H9 (cell line): ENCODE measurements around the gene OSBPL2. TPM values are rescaled to one million over a fixed set of nuclear protein-coding genes. Genes with fewer than 3 reads are reported as not detected.

Source experiments
- DNase-seq: peaks from one replicate; pipeline ENCODE4 v3.0.0-alpha.2; 2017
- H2AFZ ChIP-seq: one replicate; pipeline ENCODE4 v1.6.1; 2013; ENCODE audit warnings: mild to moderate bottlenecking, low read length, control low read depth, moderate library complexity
- H2AK5ac ChIP-seq: 2 replicates; pipeline ENCODE4 v1.6.1; 2013; ENCODE audit warnings: low read length, control low read depth, mixed read lengths; ENCODE audit not compliant: insufficient read length
- H2BK120ac ChIP-seq: one replicate; pipeline ENCODE4 v1.6.1; 2013; ENCODE audit warnings: low read depth, mild to moderate bottlenecking, low read length, control low read depth, inconsistent platforms; ENCODE audit not compliant: poor library complexity, severe bottlenecking
- H2BK12ac ChIP-seq: 2 replicates; pipeline ENCODE4 v1.6.1; 2013; ENCODE audit warnings: low read length, control low read depth, mixed read lengths, low read depth; ENCODE audit not compliant: insufficient read length
- H2BK15ac ChIP-seq: 2 replicates; pipeline ENCODE4 v1.6.1; 2013; ENCODE audit warnings: low read depth, low read length, control low read depth
- H2BK20ac ChIP-seq: one replicate; pipeline ENCODE4 v1.6.1; 2013; ENCODE audit warnings: low read depth, mild to moderate bottlenecking, low read length, control low read depth, inconsistent platforms; ENCODE audit not compliant: poor library complexity, severe bottlenecking
- H2BK5ac ChIP-seq: 2 replicates; pipeline ENCODE4 v1.6.1; 2013; ENCODE audit warnings: low read length, control low read depth, mixed read lengths; ENCODE audit not compliant: insufficient read length
- H3K14ac ChIP-seq: 2 replicates; pipeline ENCODE4 v1.6.1; 2013; ENCODE audit warnings: low read length, control low read depth; ENCODE audit not compliant: insufficient read depth
- H3K18ac ChIP-seq: 2 replicates; pipeline ENCODE4 v1.6.1; 2013; ENCODE audit warnings: low read depth, mild to moderate bottlenecking, mixed read lengths, low read length, control low read depth; ENCODE audit not compliant: insufficient read length
- H3K23ac ChIP-seq: 2 replicates; pipeline ENCODE4 v1.6.1; 2013; ENCODE audit warnings: low read length, control low read depth, mixed read lengths, low read depth; ENCODE audit not compliant: insufficient read length
- H3K23me2 ChIP-seq: 2 replicates; pipeline ENCODE4 v1.6.1; 2013; ENCODE audit warnings: low read depth, mild to moderate bottlenecking, mixed read lengths, low read length, control low read depth; ENCODE audit not compliant: insufficient read length, poor library complexity, severe bottlenecking
- H3K27ac ChIP-seq: 2 replicates; pipeline ENCODE4 v1.5.1; 2013; ENCODE audit warnings: low read length, control low read depth, mixed read lengths, low read depth; ENCODE audit not compliant: insufficient read length
- H3K27me3 ChIP-seq: 2 replicates; pipeline ENCODE4 v1.6.1; 2013; ENCODE audit warnings: low read length, control low read depth, inconsistent platforms; ENCODE audit not compliant: insufficient read depth
- H3K4ac ChIP-seq: 2 replicates; pipeline ENCODE4 v1.6.1; 2013; ENCODE audit warnings: low read depth, mild to moderate bottlenecking, control low read depth, inconsistent platforms, low read length, moderate library complexity
- H3K4me1 ChIP-seq: 2 replicates; pipeline ENCODE4 v1.6.1; 2013; ENCODE audit warnings: low read length, control low read depth, inconsistent platforms; ENCODE audit not compliant: insufficient read depth
- H3K4me2 ChIP-seq: 2 replicates; pipeline ENCODE4 v1.6.1; 2013; ENCODE audit warnings: low read length, control low read depth, mixed read lengths; ENCODE audit not compliant: insufficient read length, insufficient read depth
- H3K56ac ChIP-seq: 2 replicates; pipeline ENCODE4 v1.6.1; 2013; ENCODE audit warnings: low read depth, mild to moderate bottlenecking, mixed read lengths, low read length, control low read depth; ENCODE audit not compliant: insufficient read length
- H3K79me1 ChIP-seq: 2 replicates; pipeline ENCODE4 v1.6.1; 2013; ENCODE audit warnings: low read depth, mild to moderate bottlenecking, moderate library complexity, low read length, control low read depth, inconsistent platforms; ENCODE audit not compliant: insufficient read depth, poor library complexity, severe bottlenecking
- H3K79me2 ChIP-seq: 2 replicates; pipeline ENCODE4 v1.6.1; 2013; ENCODE audit warnings: low read length, control low read depth, inconsistent platforms; ENCODE audit not compliant: insufficient read depth
- H3K9ac ChIP-seq: 2 replicates; pipeline ENCODE4 v1.6.1; 2013; ENCODE audit warnings: low read length, control low read depth, mixed read lengths; ENCODE audit not compliant: insufficient read length; ENCODE audit errors: extremely low read depth
- H3K9me3 ChIP-seq: one replicate; pipeline ENCODE4 v1.6.1; 2013; ENCODE audit warnings: low read depth, low read length, inconsistent platforms; ENCODE audit not compliant: control insufficient read depth
- H3T11ph ChIP-seq: one replicate; pipeline ENCODE4 v1.6.1; 2013; ENCODE audit warnings: mild to moderate bottlenecking, low read length, control low read depth, inconsistent platforms
- H4K20me1 ChIP-seq: one replicate; pipeline ENCODE4 v1.6.1; 2013; ENCODE audit not compliant: control insufficient read depth, insufficient read length, insufficient read depth
- H4K5ac ChIP-seq: 2 replicates; pipeline ENCODE4 v1.6.1; 2013; ENCODE audit warnings: low read depth, mild to moderate bottlenecking, mixed read lengths, low read length, control low read depth; ENCODE audit not compliant: insufficient read length
- H4K8ac ChIP-seq: replicated peaks from 2 replicates; pipeline ENCODE4 v1.6.1; 2013; ENCODE audit warnings: low read length, control low read depth, mixed read lengths, low read depth; ENCODE audit not compliant: insufficient read length
- H4K91ac ChIP-seq: 2 replicates; pipeline ENCODE4 v1.6.1; 2013; ENCODE audit warnings: low read depth, mild to moderate bottlenecking, moderate library complexity, mixed read lengths, low read length, control low read depth; ENCODE audit not compliant: insufficient read length
- H3K27ac Mint-ChIP-seq, 3 experiments: 2 replicates in 2 of 3; 3 replicates in 1 of 3; pipeline ENCODE4 v1.8.0; 2020 to 2021; ENCODE audit warnings: mixed read lengths in 3 of 3, mild to moderate bottlenecking in 1 of 3, moderate library complexity in 1 of 3
- H3K27me3 Mint-ChIP-seq: 2 replicates; pipeline ENCODE4 v1.8.0; 2021; ENCODE audit warnings: low read depth, mild to moderate bottlenecking, moderate library complexity, mixed read lengths
- H3K36me3 Mint-ChIP-seq, 3 experiments: 2 replicates in 2 of 3; 3 replicates in 1 of 3; pipeline ENCODE4 v1.8.0; 2020 to 2021; ENCODE audit warnings: low read depth in 3 of 3, mixed read lengths in 3 of 3; ENCODE audit not compliant: insufficient read depth in 1 of 3
- H3K4me1 Mint-ChIP-seq, 2 experiments: 2 replicates each; pipeline ENCODE4 v1.8.0; 2020; ENCODE audit warnings: mixed read lengths in 2 of 2
- H3K4me3 Mint-ChIP-seq, 2 experiments: 2 replicates in 1 of 2; 3 replicates in 1 of 2; pipeline ENCODE4 v1.8.0; 2020 to 2021; ENCODE audit warnings: mild to moderate bottlenecking in 2 of 2, mixed read lengths in 2 of 2, moderate library complexity in 1 of 2
- H3K9me3 Mint-ChIP-seq, 2 experiments: 2 replicates in 1 of 2; 3 replicates in 1 of 2; pipeline ENCODE4 v1.8.0; 2020; ENCODE audit warnings: mild to moderate bottlenecking in 2 of 2, mixed read lengths in 2 of 2, moderate library complexity in 1 of 2
- WGBS: extraction: QIAGEN DNeasy Blood & Tissue Kit; methylation state at CpG from one replicate; pipeline ENCODE4 v1.1.7; 2013; ENCODE audit warnings: missing lambda C conversion rate, low lambda C conversion rate, mixed read lengths; ENCODE audit not compliant: insufficient read length; ENCODE audit errors: extremely low coverage; 5-methylcytosine and 5-hydroxymethylcytosine counted together
- total RNA-seq: library from RNA; stranded (reverse); gene quantifications from 2 replicates; pipeline ENCODE4 v1.2.1, GENCODE V29; 2021
- TF ChIP-seq, protein P1 (sequence below): fragments of 200-600 bp; sonication (generic); conservative IDR thresholded peaks from 3 replicates; pipeline ENCODE4 v1.8.0; 2021; ENCODE audit warnings: antibody characterized with exemption, mild to moderate bottlenecking

The OSBPL2 gene
- total RNA-seq, 1 experiment from 2014 or later = 47.3 TPM

DNA sequence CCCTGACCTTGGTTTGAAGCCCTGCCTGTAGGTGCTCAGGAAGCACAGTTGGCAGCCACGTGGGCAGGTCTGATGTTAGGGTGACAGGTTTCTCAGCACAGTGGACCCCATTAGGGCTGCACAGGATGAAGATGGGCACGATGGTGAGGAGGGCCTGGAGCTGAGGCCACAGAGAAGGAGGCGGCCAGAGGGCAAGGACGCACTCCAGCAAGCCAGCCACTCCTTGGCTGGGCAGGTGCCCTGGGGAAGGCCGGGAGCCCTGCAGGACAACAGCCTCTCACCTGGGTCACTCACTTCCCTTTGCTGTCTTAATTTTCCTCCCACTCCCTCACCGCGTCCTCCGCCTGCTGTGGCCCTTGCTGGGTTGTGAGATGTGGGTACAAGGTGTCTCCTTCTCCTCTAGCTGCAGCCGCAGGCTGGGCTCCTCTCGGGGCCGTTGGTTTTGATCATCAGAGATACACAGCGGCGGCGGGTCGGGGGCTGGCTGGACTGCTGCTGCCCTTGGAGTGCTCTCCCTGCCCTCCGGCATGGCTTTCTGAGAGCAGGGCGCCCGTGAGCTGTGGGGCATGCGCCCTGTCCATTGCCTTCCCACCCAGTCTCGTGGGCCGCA lies 5.7 kb downstream of the OSBPL2 start:
- H2BK120ac ChIP-seq = no peak overlapping the region
- H3K18ac ChIP-seq = no peak overlapping the region
- Mint-ChIP-seq H3K9me3 (no peaks in the 10 kb centered on the region; a peak in 1 of 5 replicates), H3K27ac (peak overlapping the region in 2 of 3 experiments; percentile 44 to 82; a peak in 2 of 7 replicates), H3K4me3 (no peak overlapping the region), H3K36me3 (peaks cover 0 to 20% (median 15%) of the 10 kb centered on the region in 3 experiments; a peak in 6 of 7 replicates), H3K4me1 (peaks cover 27 to 28% of the 10 kb centered on the region in 2 experiments), H3K27me3 (no peaks in the 10 kb centered on the region)
- no peak overlapping the region for H2BK5ac ChIP-seq
- no CpG with 5 or more reads among the region's 21 CpGs for WGBS
- no peaks in the 10 kb centered on the region for H3K27me3 ChIP-seq
- DNase-seq = no peak
- H2BK15ac ChIP-seq = no peak overlapping the region
- H3K23ac ChIP-seq = no peak overlapping the region
- H3K14ac ChIP-seq = no peak overlapping the region; the same call in 1 of the 2 replicates
- peaks cover 17% of the 10 kb centered on the region; the same call in 1 of the 2 replicates for H3K79me2 ChIP-seq
- peaks cover 5% of the 10 kb centered on the region for H3K23me2 ChIP-seq
- no peaks in the 10 kb centered on the region; the same call in 1 of the 2 replicates for H3K4me1 ChIP-seq
- no peak overlapping the region for H4K8ac ChIP-seq
- no peak overlapping the region for H2AK5ac ChIP-seq
- no peak overlapping the region for H3K27ac ChIP-seq
- no peak overlapping the region for H4K91ac ChIP-seq
- no peak overlapping the region for H2BK12ac ChIP-seq
- H4K5ac ChIP-seq = no peak overlapping the region
- peaks cover 5% of the 10 kb centered on the region for H3K79me1 ChIP-seq
- H3K56ac ChIP-seq = no peak overlapping the region
- no peak overlapping the region for H3K4ac ChIP-seq
- no peak overlapping the region for H2BK20ac ChIP-seq
- no peak overlapping the region for H3T11ph ChIP-seq
- H2AFZ ChIP-seq = no peak overlapping the region
- H4K20me1 ChIP-seq = no peaks in the 10 kb centered on the region
- no peak overlapping the region for H3K9ac ChIP-seq
- no peaks in the 10 kb centered on the region for H3K9me3 ChIP-seq
- TF ChIP-seq, protein P1, sequence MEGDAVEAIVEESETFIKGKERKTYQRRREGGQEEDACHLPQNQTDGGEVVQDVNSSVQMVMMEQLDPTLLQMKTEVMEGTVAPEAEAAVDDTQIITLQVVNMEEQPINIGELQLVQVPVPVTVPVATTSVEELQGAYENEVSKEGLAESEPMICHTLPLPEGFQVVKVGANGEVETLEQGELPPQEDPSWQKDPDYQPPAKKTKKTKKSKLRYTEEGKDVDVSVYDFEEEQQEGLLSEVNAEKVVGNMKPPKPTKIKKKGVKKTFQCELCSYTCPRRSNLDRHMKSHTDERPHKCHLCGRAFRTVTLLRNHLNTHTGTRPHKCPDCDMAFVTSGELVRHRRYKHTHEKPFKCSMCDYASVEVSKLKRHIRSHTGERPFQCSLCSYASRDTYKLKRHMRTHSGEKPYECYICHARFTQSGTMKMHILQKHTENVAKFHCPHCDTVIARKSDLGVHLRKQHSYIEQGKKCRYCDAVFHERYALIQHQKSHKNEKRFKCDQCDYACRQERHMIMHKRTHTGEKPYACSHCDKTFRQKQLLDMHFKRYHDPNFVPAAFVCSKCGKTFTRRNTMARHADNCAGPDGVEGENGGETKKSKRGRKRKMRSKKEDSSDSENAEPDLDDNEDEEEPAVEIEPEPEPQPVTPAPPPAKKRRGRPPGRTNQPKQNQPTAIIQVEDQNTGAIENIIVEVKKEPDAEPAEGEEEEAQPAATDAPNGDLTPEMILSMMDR = no peak
- H3K4me2 ChIP-seq = no peak overlapping the region
